GM21786 (cell line): Measurements from ENCODE around the gene CD101.

Experiments
- ATAC-seq: cut with Tn5 transposase; IDR thresholded peaks from one replicate; pipeline ENCODE4 v1.9.1; 2021; ENCODE audit not compliant: unreplicated experiment

Gene CD101

GRCh38 chr1:116984406-116985160 lies 17.0 kb upstream of the CD101 start:
- ATAC-seq = no peak

GRCh38 chr1:116986421-116987255 lies 14.9 kb upstream of the CD101 start:
- ATAC-seq = no peak

- no peak for ATAC-seq
Observed at GRCh38 chr1:116987256-116987555, 14.4 kb upstream of the CD101 start.

GRCh38 chr1:116988248-116988647 lies 13.3 kb upstream of the CD101 start:
- no peak for ATAC-seq

GRCh38 chr1:116988908-116989307 lies 12.7 kb upstream of the CD101 start:
- ATAC-seq = no peak

- ATAC-seq = no peak
Observed at GRCh38 chr1:116989835-116990234, 11.7 kb upstream of the CD101 start.

- no peak for ATAC-seq
Observed at GRCh38 chr1:116990612-116991151, 10.9 kb upstream of the CD101 start.

GRCh38 chr1:116991171-116991845 lies 10.3 kb upstream of the CD101 start:
- ATAC-seq = no peak

- no peak for ATAC-seq
Observed at GRCh38 chr1:116991918-116992317, 9.6 kb upstream of the CD101 start.

GRCh38 chr1:116993286-116993685 lies 8.3 kb upstream of the CD101 start:
- ATAC-seq = no peak

- no peak for ATAC-seq
Observed at GRCh38 chr1:116994411-116994810, 7.1 kb upstream of the CD101 start.

GRCh38 chr1:116997066-116997465 lies 4.5 kb upstream of the CD101 start:
- ATAC-seq = no peak

- no peak for ATAC-seq
Observed at GRCh38 chr1:116997636-116998035, 3.9 kb upstream of the CD101 start.

- no peak for ATAC-seq
Observed at GRCh38 chr1:116999596-116999995, 2.0 kb upstream of the CD101 start.

- no peak for ATAC-seq
Observed at GRCh38 chr1:117000142-117000541, 1.4 kb upstream of the CD101 start.

- no peak for ATAC-seq
Observed at GRCh38 chr1:117003223-117003875, 1.8 kb downstream of the CD101 start.

GRCh38 chr1:117007719-117008013 lies 6.1 kb downstream of the CD101 start:
- no peak for ATAC-seq

- ATAC-seq = no peak
Observed at GRCh38 chr1:117008656-117009055, 7.1 kb downstream of the CD101 start.

- no peak for ATAC-seq
Observed at GRCh38 chr1:117009132-117009531, 7.6 kb downstream of the CD101 start.

- ATAC-seq = no peak
Observed at GRCh38 chr1:117010310-117010969, 8.9 kb downstream of the CD101 start.

- ATAC-seq = no peak
Observed at GRCh38 chr1:117011334-117011733, 9.8 kb downstream of the CD101 start.
